ENCODE results near the gene GRID1. TPM values are rescaled to one million over a fixed set of nuclear protein-coding genes. Genes with fewer than 3 reads are reported as not detected.
A peak's percentile ranks its signal among the peaks of the same experiment; 100 is the strongest.

Gene GRID1
- total and polyA plus RNA-seq, 10 of the 15 experiments (the other 5 are each of a cell fraction or from before 2014, with no cell fraction given) = 0.04 to 0.62 (median 0.08) TPM; not detected in 5

DNA sequence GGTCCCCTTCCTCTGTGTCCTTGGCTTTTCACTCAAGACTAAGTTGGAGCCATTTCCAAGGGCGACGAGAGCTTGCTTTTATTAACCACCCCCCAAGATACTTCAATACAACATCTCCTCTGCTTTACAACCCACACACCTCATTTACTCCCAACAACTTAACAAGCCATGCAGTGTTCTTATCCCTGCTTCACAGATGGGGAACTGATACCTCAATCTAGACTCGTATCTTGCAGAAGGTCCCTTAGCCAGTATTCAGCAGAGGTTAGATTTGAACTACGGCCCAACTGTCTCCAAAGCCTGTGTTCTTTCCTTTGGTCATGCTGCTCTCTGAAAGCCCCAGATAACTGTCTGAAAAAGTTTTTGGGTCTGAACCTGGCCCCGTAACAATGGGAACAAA lies 444.8 kb downstream of the GRID1 start:
- DNase-seq (ENCODE audit: low read depth, low spot score) (no peak), ATAC-seq (peak; percentile 36; the same call in 1 of the 3 replicates), FAIRE-seq (no peak)
- no peak overlapping the region for H3K4me3 ChIP-seq
- SMC1A ChIA-PET (ENCODE audit: uncharacterized antibody, unreplicated experiment) = no interaction called here
- no peaks in the 10 kb centered on the region for H3K79me2 ChIP-seq (ENCODE audit: control insufficient read depth, insufficient read depth, low read length)
- CTCF ChIA-PET = no interaction called here
- intact Hi-C loops (cut with micrococcal nuclease; ENCODE audit: unreplicated experiment) (no loop called here), in situ Hi-C loops (cut with MboI) (no loop called here)
- 55% methylated on average over 5 of the region's 5 CpGs for WGBS (ENCODE audit: insufficient coverage, insufficient replicate concordance, low lambda C conversion rate, missing lambda C conversion rate)
- no peaks in the 10 kb centered on the region for H3K36me3 ChIP-seq (ENCODE audit: control insufficient read depth in 2 of 2, insufficient read depth in 2 of 2, low read length in 1 of 2)
- TF ChIP-seq ZZZ3 (IDR thresholded peaks at IDR 0.05; ENCODE audit: control insufficient read depth, insufficient read length, low read depth) (no peak), SPI1 (IDR thresholded peaks at IDR 0.05; ENCODE audit: borderline replicate concordance, insufficient read depth, low read depth, low read length) (peak; percentile 68; the same call in 1 of the 2 replicates), ZSCAN29 (IDR thresholded peaks at IDR 0.05) (no peak)
- H3K4me2 ChIP-seq (ENCODE audit: control insufficient read depth, insufficient read depth) = no peak overlapping the region
- H3K9me3 ChIP-seq (replicated peaks; ENCODE audit: control insufficient read depth, insufficient read depth, low read length) = no peaks in the 10 kb centered on the region
- H3K4me1 ChIP-seq (ENCODE audit: control insufficient read depth, insufficient read depth, low read length) = no peaks in the 10 kb centered on the region
- no peak overlapping the region for H3K27ac ChIP-seq (ENCODE audit: control insufficient read depth, insufficient read depth)
- H2AFZ ChIP-seq (ENCODE audit: control insufficient read depth, low read depth, low read length) = no peak overlapping the region
- RAD21 ChIA-PET (ENCODE audit: unreplicated experiment) = no interaction called here
- no peaks in the 10 kb centered on the region for H4K20me1 ChIP-seq (ENCODE audit: control insufficient read depth, insufficient read depth)
- POLR2A ChIA-PET = no interaction called here
- BruUV-seq (replicated peaks) = no TSS peak
- no peaks in the 10 kb centered on the region for H3K27me3 ChIP-seq (replicated peaks in 1 of 2; ENCODE audit: control insufficient read depth in 2 of 2, insufficient read depth in 2 of 2, low read length in 1 of 2)
- H3K9ac ChIP-seq (ENCODE audit: control insufficient read depth, insufficient read depth, low read length) = no peak overlapping the region

DNA sequence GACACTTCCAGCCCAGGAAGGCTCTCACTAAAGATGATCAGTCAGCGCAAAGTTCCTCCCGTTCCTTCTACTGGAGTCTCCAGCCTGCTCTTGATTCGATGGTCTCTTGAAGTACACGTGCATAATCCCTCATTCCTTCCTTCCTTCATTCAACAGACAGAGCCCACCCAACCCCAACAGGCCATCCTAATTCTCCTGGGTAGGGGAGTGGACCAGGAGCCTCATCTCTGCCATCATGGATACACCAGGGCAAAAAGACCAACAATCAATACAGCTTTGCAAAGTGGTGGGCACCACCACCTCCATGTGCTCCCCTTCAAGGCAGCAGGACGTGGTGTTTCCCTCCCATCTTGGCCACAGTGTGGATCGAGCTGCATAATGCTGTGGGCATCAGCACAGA lies 446.3 kb downstream of the GRID1 start:
- ATAC-seq (no peak), FAIRE-seq (no peak), DNase-seq (ENCODE audit: low read depth, low spot score) (no peak)
- ChIA-PET SMC1A (ENCODE audit: uncharacterized antibody, unreplicated experiment) (no interaction called here), POLR2A (no interaction called here), CTCF (no interaction called here), RAD21 (ENCODE audit: unreplicated experiment) (no interaction called here)
- Histone ChIP-seq H2AFZ (ENCODE audit: control insufficient read depth, low read depth, low read length) (no peak overlapping the region), H3K36me3 (ENCODE audit: control insufficient read depth in 2 of 2, insufficient read depth in 2 of 2, low read length in 1 of 2) (no peaks in the 10 kb centered on the region), H3K4me2 (ENCODE audit: control insufficient read depth, insufficient read depth) (no peak overlapping the region), H3K27ac (ENCODE audit: control insufficient read depth, insufficient read depth) (no peak overlapping the region), H4K20me1 (ENCODE audit: control insufficient read depth, insufficient read depth) (no peaks in the 10 kb centered on the region), H3K4me1 (ENCODE audit: control insufficient read depth, insufficient read depth, low read length) (no peaks in the 10 kb centered on the region), H3K9ac (ENCODE audit: control insufficient read depth, insufficient read depth, low read length) (no peak overlapping the region), H3K9me3 (replicated peaks; ENCODE audit: control insufficient read depth, insufficient read depth, low read length) (no peaks in the 10 kb centered on the region), H3K79me2 (ENCODE audit: control insufficient read depth, insufficient read depth, low read length) (no peaks in the 10 kb centered on the region), H3K27me3 (replicated peaks in 1 of 2; ENCODE audit: control insufficient read depth in 2 of 2, insufficient read depth in 2 of 2, low read length in 1 of 2) (no peaks in the 10 kb centered on the region), H3K4me3 (no peak overlapping the region)
- intact Hi-C loops (cut with micrococcal nuclease; ENCODE audit: unreplicated experiment) (no loop called here), in situ Hi-C loops (cut with MboI) (no loop called here)
- BruUV-seq (replicated peaks) = no TSS peak
- 16% methylated on average over 6 of the region's 6 CpGs for WGBS (ENCODE audit: insufficient coverage, insufficient replicate concordance, low lambda C conversion rate, missing lambda C conversion rate)
- TF ChIP-seq CBX5 (IDR thresholded peaks at IDR 0.05; ENCODE audit: low read depth) (no peak), SMARCA5 (IDR thresholded peaks at IDR 0.05) (no peak), E4F1 (IDR thresholded peaks at IDR 0.05; ENCODE audit: borderline replicate concordance, partially characterized antibody) (no peak), GABPA (IDR thresholded peaks at IDR 0.05; ENCODE audit: low read depth) (no peak), FOS (IDR thresholded peaks at IDR 0.05; ENCODE audit: borderline replicate concordance, extremely low read depth, insufficient read length) (no peak), RFX5 (IDR thresholded peaks at IDR 0.05; ENCODE audit: low read depth, low read length) (no peak), BACH1 (IDR thresholded peaks at IDR 0.05; ENCODE audit: borderline replicate concordance) (no peak), KDM1A (IDR thresholded peaks at IDR 0.05; ENCODE audit: borderline replicate concordance) (no peak), EP300 (IDR thresholded peaks at IDR 0.05; ENCODE audit: borderline replicate concordance in 1 of 2, control insufficient read depth in 1 of 2, low read depth in 2 of 2, low read length in 2 of 2) (no peak), HDAC6 (IDR thresholded peaks at IDR 0.05; ENCODE audit: unreplicated experiment) (no peak)
- TF ChIP-seq, protein P1, sequence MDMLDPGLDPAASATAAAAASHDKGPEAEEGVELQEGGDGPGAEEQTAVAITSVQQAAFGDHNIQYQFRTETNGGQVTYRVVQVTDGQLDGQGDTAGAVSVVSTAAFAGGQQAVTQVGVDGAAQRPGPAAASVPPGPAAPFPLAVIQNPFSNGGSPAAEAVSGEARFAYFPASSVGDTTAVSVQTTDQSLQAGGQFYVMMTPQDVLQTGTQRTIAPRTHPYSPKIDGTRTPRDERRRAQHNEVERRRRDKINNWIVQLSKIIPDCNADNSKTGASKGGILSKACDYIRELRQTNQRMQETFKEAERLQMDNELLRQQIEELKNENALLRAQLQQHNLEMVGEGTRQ (IDR thresholded peaks at IDR 0.05; ENCODE audit: borderline replicate concordance, low read depth, low read length) = no peak
